H7 (cell line): ENCODE measurements around the gene LIN52. TPM values are rescaled to one million over a fixed set of nuclear protein-coding genes. Genes with fewer than 3 reads are reported as not detected.
"Not testable (repeated sequence)": the region's sequence is repeated elsewhere in the genome, so short reads cannot be mapped to it uniquely, and the experiment has no call there.

ENCODE experiments used
- DNase-seq: peaks from one replicate; pipeline ENCODE4 v3.0.0; 2012
- H3K27me3 ChIP-seq: 2 replicates; pipeline ENCODE4 v1.6.0; 2011; ENCODE audit warnings: mild to moderate bottlenecking, low read length; ENCODE audit not compliant: control insufficient read depth, insufficient read depth
- H3K36me3 ChIP-seq: replicated peaks from 2 replicates; pipeline ENCODE4 v1.5.1; 2011; ENCODE audit warnings: low read length; ENCODE audit not compliant: control insufficient read depth, insufficient read depth
- H3K4me3 ChIP-seq: 2 replicates; pipeline ENCODE4 v1.5.1; 2011; ENCODE audit warnings: low read depth, mild to moderate bottlenecking, control low read depth, low read length, moderate library complexity; ENCODE audit not compliant: insufficient read depth
- total RNA-seq: library from RNA; depleted of rRNA; stranded (reverse); fragments of >200 nt; shearing (Covaris generic); gene quantifications from 2 replicates; pipeline ENCODE4 v1.2.3, GENCODE V29; 2014

LIN52 gene
- total RNA-seq, 1 experiment from 2014 or later: 13.3 TPM

- H3K36me3 ChIP-seq: no peaks in the 10 kb centered on the region
- DNase-seq: no peak
- H3K27me3 ChIP-seq: no peaks in the 10 kb centered on the region
- no peak overlapping the region for H3K4me3 ChIP-seq
These were observed 3.3 kb upstream of the LIN52 start for GRCh38 chr14:74081491-74081890.

DNA sequence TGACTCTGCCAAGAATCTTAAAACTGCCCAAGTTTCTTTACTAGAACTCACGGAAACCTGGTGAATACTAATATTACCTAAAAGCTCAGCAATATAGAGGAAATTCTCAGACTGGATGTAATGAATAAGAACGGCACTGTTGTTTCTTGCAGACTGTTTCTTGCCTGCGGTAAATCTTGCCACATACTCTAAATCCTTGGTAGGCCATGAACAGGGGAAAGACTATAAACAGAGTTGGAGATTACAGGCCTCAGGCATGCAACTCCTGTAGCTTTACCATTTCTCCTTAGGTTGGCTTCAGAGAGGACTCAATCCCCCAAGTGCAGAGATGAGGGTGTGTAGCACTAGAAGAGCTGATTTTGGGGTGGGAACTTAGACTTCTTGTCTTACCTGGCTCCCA, 1.6 kb upstream of the LIN52 start:
- H3K4me3 ChIP-seq: peak overlapping the region; percentile 92
- H3K27me3 ChIP-seq: no peaks in the 10 kb centered on the region
- no peaks in the 10 kb centered on the region for H3K36me3 ChIP-seq
- no peak for DNase-seq

DNA sequence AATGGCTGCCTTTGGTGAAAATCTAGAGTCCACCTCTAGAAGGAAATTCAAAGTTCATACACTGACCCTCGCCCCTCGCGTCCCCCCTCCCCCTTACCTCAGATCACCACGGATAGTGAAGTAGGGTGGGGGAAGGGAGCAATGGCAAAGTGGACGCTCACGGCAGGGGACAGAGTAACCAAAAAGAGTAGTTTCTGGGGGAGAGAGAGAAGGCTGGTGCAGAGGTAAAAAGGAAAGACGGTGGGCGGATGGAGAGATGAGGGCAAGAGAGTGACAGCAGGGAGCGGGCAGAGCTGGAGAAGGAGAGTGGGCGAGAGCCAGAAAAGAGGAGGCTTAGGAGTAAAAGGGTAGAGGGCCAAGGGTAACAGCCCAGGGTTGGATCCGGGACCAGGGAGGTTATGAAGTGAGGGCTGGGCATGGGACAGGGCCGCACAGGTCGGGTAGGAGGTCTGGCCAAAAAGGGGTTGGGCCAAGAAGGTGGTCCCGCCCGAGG, 926 bp upstream of the LIN52 start:
- peak overlapping the region; percentile 92 for H3K4me3 ChIP-seq
- H3K36me3 ChIP-seq: no peaks in the 10 kb centered on the region
- H3K27me3 ChIP-seq: no peaks in the 10 kb centered on the region
- DNase-seq: peak; percentile 38

DNA sequence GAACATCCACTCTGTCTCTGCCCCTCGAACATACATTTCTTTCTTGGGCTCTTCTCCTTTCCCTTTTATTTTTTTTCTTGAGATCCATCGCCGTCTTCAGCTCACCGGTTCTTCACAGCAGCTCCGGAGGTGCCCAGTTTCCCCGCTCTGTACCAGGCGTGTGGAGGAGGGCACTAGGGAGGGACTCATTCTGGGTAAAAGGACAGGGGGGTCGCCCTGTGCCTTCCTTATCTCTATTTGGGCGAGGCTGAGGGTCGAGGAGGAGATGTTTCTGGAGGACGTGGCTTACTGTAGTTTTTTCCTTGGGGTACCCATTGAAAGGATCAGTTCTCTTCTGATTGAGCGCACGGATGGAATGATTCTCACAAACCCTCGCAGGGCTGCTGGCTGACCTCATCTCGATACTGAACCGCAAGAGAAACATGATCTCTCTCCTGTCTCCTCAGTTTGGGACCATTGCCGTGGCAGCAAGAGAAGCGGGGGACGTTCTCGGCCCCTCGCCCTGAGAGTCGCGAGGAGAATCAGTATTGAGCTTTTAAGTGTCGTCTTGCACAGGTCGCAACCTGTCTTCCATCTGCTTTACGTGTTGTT, 386 bp downstream of the LIN52 start:
- no peaks in the 10 kb centered on the region for H3K27me3 ChIP-seq
- H3K4me3 ChIP-seq: peak overlapping the region; percentile 66
- peak; percentile 35 for DNase-seq
- H3K36me3 ChIP-seq: no peaks in the 10 kb centered on the region

DNA sequence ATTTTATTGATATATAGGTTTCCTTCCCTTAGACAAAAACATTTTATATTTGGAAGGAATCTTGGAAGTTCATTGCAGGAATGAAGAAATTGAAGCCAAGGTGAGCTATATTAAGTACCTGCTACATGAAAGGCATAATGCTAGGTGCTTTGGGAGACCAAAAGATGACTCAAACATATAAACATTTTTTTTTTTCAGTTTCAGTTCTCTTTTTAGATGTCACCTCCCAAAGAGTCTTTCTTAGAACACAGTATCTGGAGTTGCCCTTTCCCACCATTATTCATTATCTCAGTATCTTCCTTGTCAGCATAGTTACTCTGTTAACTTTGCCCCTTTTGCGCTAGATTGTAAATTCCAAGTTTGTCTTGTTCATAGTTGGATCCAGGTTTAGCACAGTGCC, 1.1 kb downstream of the LIN52 start:
- H3K36me3 ChIP-seq: no peaks in the 10 kb centered on the region
- no peak for DNase-seq
- no peaks in the 10 kb centered on the region for H3K27me3 ChIP-seq
- no peak overlapping the region; the same call in 1 of the 2 replicates for H3K4me3 ChIP-seq

- Histone ChIP-seq H3K36me3 (peaks cover 2% of the 10 kb centered on the region), H3K4me3 (no peak overlapping the region), H3K27me3 (no peaks in the 10 kb centered on the region)
- no peak for DNase-seq
These were observed 4.7 kb downstream of the LIN52 start for GRCh38 chr14:74089251-74090020.

GRCh38 chr14:74105381-74105780, 20.6 kb downstream of the LIN52 start:
- Histone ChIP-seq H3K36me3 (0 out of 2 replicates have a peak, but pooled peaks cover 1% of the 10 kb centered on the region), H3K4me3 (no peak overlapping the region), H3K27me3 (no peaks in the 10 kb centered on the region)
- no peak for DNase-seq

DNA sequence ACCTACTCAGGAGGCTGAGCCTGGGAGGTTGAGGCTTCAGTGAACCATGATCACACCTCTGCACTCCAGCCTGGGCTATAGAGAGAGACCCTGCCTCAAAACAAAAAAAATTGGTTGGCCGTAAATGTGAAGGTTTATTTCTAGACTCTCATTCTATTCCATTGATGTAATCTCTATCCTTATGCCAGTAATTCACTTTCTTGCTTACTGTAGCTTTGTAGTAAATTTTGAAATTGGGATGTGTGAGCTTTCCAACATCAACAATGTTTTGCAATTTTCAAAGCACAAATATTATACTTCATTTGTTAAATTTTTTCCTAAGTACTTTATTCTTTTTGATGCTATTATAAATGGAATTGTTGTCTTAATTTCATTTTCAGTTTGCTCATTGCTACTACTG, 24.6 kb downstream of the LIN52 start:
- no peak for DNase-seq
- no peaks in the 10 kb centered on the region for H3K36me3 ChIP-seq
- H3K4me3 ChIP-seq: no peak overlapping the region
- no peaks in the 10 kb centered on the region for H3K27me3 ChIP-seq

DNA sequence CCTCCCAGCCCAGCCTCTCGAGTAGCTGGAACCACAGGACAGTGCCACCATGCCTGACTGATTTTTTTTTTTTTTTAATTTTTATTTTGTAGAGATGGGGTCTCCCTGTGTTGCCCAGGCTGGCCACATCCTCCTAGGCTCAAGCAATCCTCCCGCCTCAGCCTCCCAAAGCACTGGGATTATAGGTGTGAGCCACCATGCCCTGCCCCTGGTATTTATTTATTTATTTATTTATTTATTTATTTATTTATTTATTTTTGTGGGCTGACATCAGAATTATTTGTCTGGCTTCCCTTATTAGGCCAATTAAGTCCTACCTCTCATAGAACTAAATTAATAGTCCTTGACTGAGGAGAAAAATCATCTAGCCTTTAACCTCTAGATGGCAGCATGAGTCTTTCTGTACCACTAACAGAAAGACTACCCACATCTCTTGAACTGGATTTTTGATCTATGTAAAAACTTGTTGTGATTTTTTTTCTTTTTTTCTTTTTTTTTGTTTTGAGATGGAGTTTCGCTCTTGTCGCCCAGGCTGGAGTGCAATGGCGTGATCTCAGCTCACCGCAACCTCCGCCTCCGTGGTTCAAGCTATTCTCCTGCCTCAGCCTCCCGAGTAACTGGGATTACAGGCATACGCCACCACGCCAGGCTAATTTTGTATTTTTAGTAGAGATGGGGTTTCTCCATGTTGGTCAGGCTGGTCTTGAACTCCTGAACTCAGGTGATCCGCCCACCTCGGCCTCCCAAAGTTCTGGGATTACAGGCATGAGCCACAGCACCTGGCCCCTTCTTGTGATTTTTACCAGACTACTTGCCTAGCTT, 26.9 kb downstream of the LIN52 start:
- peak; percentile 37 for DNase-seq
- H3K36me3 ChIP-seq, H3K4me3 ChIP-seq, H3K27me3 ChIP-seq: not testable (repeated sequence)

GRCh38 chr14:74125487-74125886, 40.7 kb downstream of the LIN52 start:
- not testable (repeated sequence) for H3K36me3 ChIP-seq, DNase-seq, H3K27me3 ChIP-seq, H3K4me3 ChIP-seq

- Histone ChIP-seq H3K27me3 (no peaks in the 10 kb centered on the region), H3K36me3 (no peaks in the 10 kb centered on the region), H3K4me3 (no peak overlapping the region)
- DNase-seq: no peak
These were observed 41.7 kb downstream of the LIN52 start for GRCh38 chr14:74126315-74127013.

GRCh38 chr14:74127634-74128033, 42.9 kb downstream of the LIN52 start:
- H3K36me3 ChIP-seq: no peaks in the 10 kb centered on the region
- no peak for DNase-seq

DNA sequence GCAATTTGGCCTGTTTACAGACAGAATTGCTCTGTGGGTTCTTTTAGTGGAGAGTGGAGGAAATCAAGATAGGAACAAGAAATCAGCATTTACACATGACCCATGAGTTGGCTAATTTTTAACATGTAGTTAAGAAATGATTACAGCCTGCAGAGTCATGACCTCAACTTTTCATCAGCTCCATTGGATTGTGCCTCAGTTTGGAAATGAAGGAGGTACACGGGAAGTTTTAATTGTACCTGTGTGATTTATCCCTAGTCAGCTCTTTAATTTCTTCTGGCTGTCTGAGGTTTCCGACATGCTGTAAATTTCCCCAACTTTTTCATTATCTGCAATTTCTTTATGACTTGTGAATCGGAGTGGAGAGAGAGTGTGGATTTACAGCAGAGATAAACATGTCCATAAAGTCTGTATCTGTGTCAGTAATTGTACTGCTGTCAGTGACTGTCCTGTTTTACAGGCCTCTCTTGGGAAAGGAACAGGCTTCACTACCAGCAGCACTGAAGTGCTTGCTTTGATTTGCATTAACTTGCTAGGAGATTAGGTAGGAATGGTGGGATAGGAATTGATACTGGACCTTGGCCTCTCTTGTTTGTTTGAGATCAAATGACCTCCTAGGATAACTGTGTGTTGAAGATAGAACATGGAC, 49.2 kb downstream of the LIN52 start:
- DNase-seq: no peak
- H3K4me3 ChIP-seq: no peak overlapping the region

More at GRCh38 chr14:74127634-74128033, 42.9 kb downstream of the LIN52 start:
- no peaks in the 10 kb centered on the region for H3K27me3 ChIP-seq
- H3K4me3 ChIP-seq: no peak overlapping the region

GRCh38 chr14:74134484-74134883, 49.7 kb downstream of the LIN52 start:
- DNase-seq: no peak
- Histone ChIP-seq H3K36me3 (no peaks in the 10 kb centered on the region), H3K4me3 (no peak overlapping the region), H3K27me3 (no peaks in the 10 kb centered on the region)

More for the DNA sequence above, 49.2 kb downstream of the LIN52 start:
- Histone ChIP-seq H3K36me3 (no peaks in the 10 kb centered on the region), H3K27me3 (no peaks in the 10 kb centered on the region)
